A673 (cell line): ENCODE results near the gene RNF115. TPM values are rescaled to one million over a fixed set of nuclear protein-coding genes. Genes with fewer than 3 reads are reported as not detected.

ENCODE experiments used
- BruUV-seq: library from RNA; stranded (reverse); fragments of 400-500 nt; replicated peaks from 2 replicates; lab custom pipeline; 2021; lab: Mats Ljungman, UMichigan
- CTCF ChIA-PET: fragments of 300-600 bp; sonication (Branson Sonifier 250); formaldehyde crosslinking; loops from one replicate; lab custom pipeline; 2022; ENCODE audit warnings: antibody characterized with exemption; lab: Charles Lee
- POLR2A ChIA-PET: fragments of 300-600 bp; sonication (Branson Sonifier 250); formaldehyde crosslinking; loops from one replicate; lab custom pipeline; 2022; ENCODE audit warnings: antibody characterized with exemption; ENCODE audit not compliant: low non-redundant PET; lab: Charles Lee
- DNase-seq: peaks from one replicate; pipeline ENCODE4 v3.0.0-alpha.2; 2015; ENCODE audit warnings: low spot score
- H3K27ac ChIP-seq: fragments of 200-600 bp; sonication (generic); 2 replicates; pipeline ENCODE4 v1.5.1; 2016; ENCODE audit warnings: mixed run types, low read depth, mild to moderate bottlenecking, mixed read lengths, antibody characterized with exemption, low read length; ENCODE audit not compliant: poor library complexity, severe bottlenecking
- H3K27me3 ChIP-seq: fragments of 200-600 bp; sonication (generic); replicated peaks from 2 replicates; pipeline ENCODE4 v1.6.1; 2017; ENCODE audit warnings: mixed run types, low read depth, mild to moderate bottlenecking, mixed read lengths, antibody characterized with exemption, low read length; ENCODE audit not compliant: insufficient read depth, poor library complexity
- H3K36me3 ChIP-seq: fragments of 200-600 bp; sonication (generic); 2 replicates; pipeline ENCODE4 v1.6.1; 2016; ENCODE audit warnings: mixed run types, mild to moderate bottlenecking, mixed read lengths, antibody characterized with exemption, low read length; ENCODE audit not compliant: insufficient read depth, poor library complexity, severe bottlenecking
- H3K4me1 ChIP-seq: fragments of 200-600 bp; sonication (generic); 2 replicates; pipeline ENCODE4 v1.6.1; 2017; ENCODE audit warnings: mixed run types, mild to moderate bottlenecking, mixed read lengths, antibody characterized with exemption, low read length; ENCODE audit not compliant: insufficient read depth, poor library complexity, severe bottlenecking
- H3K4me3 ChIP-seq: fragments of 200-600 bp; sonication (generic); 2 replicates; pipeline ENCODE4 v1.5.1; 2016; ENCODE audit warnings: low read depth, mixed run types, mild to moderate bottlenecking, mixed read lengths, low read length; ENCODE audit not compliant: poor library complexity, severe bottlenecking
- H3K9me3 ChIP-seq: fragments of 200-600 bp; sonication (generic); 2 replicates; pipeline ENCODE4 v1.6.1; 2016; ENCODE audit warnings: mixed run types, low read depth, mild to moderate bottlenecking, mixed read lengths, antibody characterized with exemption, low read length; ENCODE audit not compliant: poor library complexity, severe bottlenecking
- CTCF ChIP-seq: fragments of 300-800, 200-600 bp; sonication (generic); conservative IDR thresholded peaks from 2 replicates; pipeline ENCODE4 v1.5.1; 2017; ENCODE audit warnings: low read depth, mild to moderate bottlenecking, antibody characterized with exemption, low read length, moderate library complexity, mixed read lengths
- EZH2 ChIP-seq: fragments of 200-600 bp; sonication (generic); IDR thresholded peaks from 2 replicates; pipeline ENCODE4 v1.6.1; 2017; ENCODE audit warnings: borderline replicate concordance, low read depth, mild to moderate bottlenecking, mixed read lengths, antibody characterized with exemption, low read length; ENCODE audit not compliant: poor library complexity, severe bottlenecking
- intact Hi-C: fragments of 100-400 bp; cut with micrococcal nuclease; formaldehyde crosslinking; loops from one replicate; pipeline ENCODE4 v1.10.0; 2022; ENCODE audit not compliant: unreplicated experiment
- total RNA-seq: library from RNA; stranded (reverse); gene quantifications from 2 replicates; pipeline ENCODE4 v1.2.3, GENCODE V29; 2021

Gene RNF115
- total RNA-seq, 1 experiment from 2014 or later, result 18.0 TPM

GRCh38 chr1:145804235-145805045, 19.5 kb downstream of the RNF115 start:
- BruUV-seq, result no TSS peak
- ChIA-PET CTCF (no interaction called here), POLR2A (no interaction called here)
- TF ChIP-seq EZH2, result no peak
- TF ChIP-seq CTCF, result no peak
- Histone ChIP-seq H3K27ac (no peak overlapping the region), H3K4me1 (peaks cover 15% of the 10 kb centered on the region), H3K36me3 (no peaks in the 10 kb centered on the region), H3K9me3 (no peaks in the 10 kb centered on the region), H3K27me3 (no peaks in the 10 kb centered on the region), H3K4me3 (no peak overlapping the region)
- no peak for DNase-seq
- intact Hi-C loops, result loop anchor here (10.0 kb wide), 1 partner anchor 50 kb away; the partner anchor contains the start of gene PIAS3

- DNase-seq, result no peak
- peaks cover 30% of the 10 kb centered on the region for H3K9me3 ChIP-seq
- no peak overlapping the region for H3K4me3 ChIP-seq
- H3K36me3 ChIP-seq, result peaks cover 5% of the 10 kb centered on the region
- no TSS peak for BruUV-seq
- CTCF ChIA-PET, result no interaction called here
- no peaks in the 10 kb centered on the region for H3K27me3 ChIP-seq
- no peak overlapping the region for H3K27ac ChIP-seq
- TF ChIP-seq EZH2 (no peak), CTCF (no peak)
- intact Hi-C loops, result loop anchor here (10.0 kb wide), 1 partner anchor 55 kb away; the partner anchor contains the start of gene PIAS3
- H3K4me1 ChIP-seq, result peaks cover 15% of the 10 kb centered on the region
- POLR2A ChIA-PET, result interaction anchor here (0.7 kb wide), 1 partner anchor 41 kb away, joined by 4 read pairs; no protein-coding TSS in a partner anchor
These were observed 24.1 kb downstream of the RNF115 start for GRCh38 chr1:145799806-145800205.

GRCh38 chr1:145796753-145797152, 27.1 kb downstream of the RNF115 start:
- CTCF ChIA-PET, result no interaction called here
- H3K27ac ChIP-seq, result no peak overlapping the region
- POLR2A ChIA-PET, result no interaction called here
- no peaks in the 10 kb centered on the region for H3K4me1 ChIP-seq
- no peak for DNase-seq
- TF ChIP-seq CTCF, result no peak
- TF ChIP-seq EZH2, result no peak
- no TSS peak for BruUV-seq
- peaks cover 30% of the 10 kb centered on the region for H3K9me3 ChIP-seq
- H3K27me3 ChIP-seq, result no peaks in the 10 kb centered on the region
- peaks cover 5% of the 10 kb centered on the region for H3K36me3 ChIP-seq
- H3K4me3 ChIP-seq, result no peak overlapping the region
- intact Hi-C loops, result no loop called here
